Measurements from ENCODE around the gene ARSB.

GRCh38 chr5:78895616-78896015, 89.5 kb downstream of the ARSB start:
- no peak for TF ChIP-seq CTCF (IDR thresholded peaks at IDR 0.05)
- TF ChIP-seq POLR2AphosphoS5 (IDR thresholded peaks at IDR 0.05; ENCODE audit: low read depth, low read length), result no peak
